GM19239 (cell line): ENCODE results near the gene KLHL25.
A peak's percentile ranks its signal among the peaks of the same experiment; 100 is the strongest.

Experiments used
- DNase-seq: peaks from one replicate; pipeline ENCODE4 v3.0.0; 2011; ENCODE audit warnings: low spot score; ENCODE audit not compliant: insufficient read length
- FAIRE-seq: peaks from 2 replicates; lab custom pipeline; 2011; peaks lifted over from hg19 to GRCh38; lab: Jason Lieb, UNC

KLHL25 gene

DNA sequence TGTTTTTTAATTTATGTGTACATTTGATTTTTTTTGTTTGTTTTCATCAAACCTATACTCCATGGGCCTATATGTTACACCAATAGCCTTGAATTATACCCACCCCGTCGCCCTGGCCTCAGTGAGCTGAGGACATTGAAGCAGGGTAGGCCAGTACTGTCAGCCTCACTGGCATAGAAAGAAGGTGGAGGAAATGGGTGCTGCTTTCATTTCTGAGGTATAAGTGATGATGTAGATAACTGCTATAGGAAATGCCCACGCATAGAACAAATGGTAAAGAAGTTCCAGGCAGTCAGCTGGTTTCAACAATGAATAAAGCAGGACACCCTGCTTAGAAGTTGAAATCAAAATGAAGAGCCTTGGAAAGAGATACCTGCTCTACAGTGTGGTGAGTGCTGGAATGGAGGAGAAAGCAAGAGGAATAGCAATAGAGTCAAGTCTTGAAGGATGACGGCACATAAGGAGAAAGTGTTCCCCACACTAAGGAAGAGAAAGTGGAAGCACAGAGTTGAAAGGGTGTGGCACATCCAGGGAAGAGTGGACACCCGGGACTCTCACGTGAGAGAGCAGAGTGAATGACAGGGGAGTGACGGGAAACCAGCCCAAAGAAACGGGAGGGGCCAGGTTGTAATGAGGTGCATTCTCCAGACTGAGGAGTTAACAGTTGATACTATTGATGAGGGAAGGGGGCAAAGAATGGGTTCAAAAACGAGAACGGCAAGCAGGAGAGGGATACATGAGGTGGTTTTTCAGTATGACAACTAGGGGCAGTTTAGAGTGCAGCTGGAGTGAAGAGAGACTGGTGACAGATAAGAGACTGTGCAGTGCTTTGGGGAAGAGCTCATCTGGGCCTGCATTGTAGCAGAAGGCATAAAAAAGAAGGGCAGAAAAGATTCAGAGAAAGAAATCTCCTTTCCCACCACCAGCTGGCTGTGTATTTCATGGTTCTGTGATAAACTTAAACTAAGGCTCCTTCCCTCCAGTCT is 70.5 kb downstream of the KLHL25 start:
- DNase-seq (no peak), FAIRE-seq (no peak)

- FAIRE-seq: no peak
- DNase-seq: no peak
These were observed 72.2 kb downstream of the KLHL25 start for GRCh38 chr15:85722374-85723152.

DNA sequence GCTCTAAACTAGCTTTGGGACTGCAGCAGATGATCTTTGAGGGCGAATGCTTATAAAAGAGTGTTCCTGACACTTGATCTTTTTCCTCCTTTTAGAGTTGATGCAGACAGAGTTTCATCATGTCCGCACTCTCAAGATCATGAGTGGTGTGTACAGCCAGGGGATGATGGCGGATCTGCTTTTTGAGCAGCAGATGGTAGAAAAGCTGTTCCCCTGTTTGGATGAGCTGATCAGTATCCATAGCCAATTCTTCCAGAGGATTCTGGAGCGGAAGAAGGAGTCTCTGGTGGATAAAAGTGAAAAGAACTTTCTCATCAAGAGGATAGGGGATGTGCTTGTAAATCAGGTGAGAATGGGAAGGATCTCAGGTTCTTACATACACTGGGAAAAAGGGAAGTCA is 75.7 kb downstream of the KLHL25 start:
- DNase-seq (no peak), FAIRE-seq (peak; percentile 61)

GRCh38 chr15:85718271-85718971 is 76.3 kb downstream of the KLHL25 start:
- FAIRE-seq (peak; percentile 88), DNase-seq (no peak)

GRCh38 chr15:85717212-85717611 is 77.5 kb downstream of the KLHL25 start:
- DNase-seq: no peak
- FAIRE-seq: no peak

DNA sequence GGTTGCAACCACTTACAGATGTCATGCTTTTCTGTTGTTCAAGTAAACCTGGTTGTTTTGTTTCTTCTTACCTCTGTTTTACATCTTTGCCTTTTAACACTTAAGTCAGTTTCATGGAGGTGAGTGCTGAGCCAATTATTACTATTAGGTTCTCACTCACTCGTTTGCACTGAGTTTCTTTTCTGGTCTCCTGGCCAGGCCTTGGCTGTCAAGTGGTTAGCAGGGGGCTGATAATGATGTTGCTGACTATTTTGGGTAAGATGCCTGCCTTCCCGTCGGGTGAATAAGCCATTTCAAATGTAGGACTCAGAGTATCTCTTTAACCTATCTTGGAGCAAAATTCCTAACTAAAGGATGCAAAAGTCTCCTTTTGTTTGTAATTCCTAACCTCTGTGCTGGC is 78.5 kb downstream of the KLHL25 start:
- no peak for DNase-seq
- FAIRE-seq: no peak

GRCh38 chr15:85711580-85712192 is 83.0 kb downstream of the KLHL25 start:
- FAIRE-seq (peak; percentile 14), DNase-seq (no peak)

GRCh38 chr15:85710340-85710842 is 84.3 kb downstream of the KLHL25 start:
- FAIRE-seq: peak; percentile 89
- DNase-seq: no peak
